NCI-H2081 treated with DMSO at 0.1 percent for 48 hours (cell line): Measurements from ENCODE around the gene ELANE.
"Not testable (repeated sequence)": the region's sequence is repeated elsewhere in the genome, so short reads cannot be mapped to it uniquely, and the experiment has no call there.

Experiments
- DNase-seq: peaks from one replicate; lab custom pipeline; 2025; lab: John Stamatoyannopoulos, UW

ELANE gene

GRCh38 chr19:814152-815078, 37.7 kb upstream of the ELANE start:
- no peak for DNase-seq

GRCh38 chr19:815079-815774, 36.9 kb upstream of the ELANE start:
- no peak for DNase-seq

- DNase-seq, result no peak
Observed at GRCh38 chr19:815775-816499, 36.2 kb upstream of the ELANE start.

- DNase-seq, result no peak
Observed at GRCh38 chr19:816500-816857, 35.6 kb upstream of the ELANE start.

- DNase-seq, result not testable (repeated sequence)
Observed at GRCh38 chr19:820212-820611, 31.9 kb upstream of the ELANE start.

- DNase-seq, result no peak
Observed at GRCh38 chr19:821231-821824, 30.8 kb upstream of the ELANE start.

GRCh38 chr19:821825-822503, 30.1 kb upstream of the ELANE start, which contains the start of gene PLPPR3:
Gene PLPPR3 (minus strand): TSS chr19:821955. CDS start chr19:821559, 396 bp downstream.
- no peak for DNase-seq

GRCh38 chr19:823565-824121, 28.5 kb upstream of the ELANE start:
- no peak for DNase-seq

- no peak for DNase-seq
Observed at GRCh38 chr19:824885-825284, 27.2 kb upstream of the ELANE start.

GRCh38 chr19:825897-826644, 26.0 kb upstream of the ELANE start:
- no peak for DNase-seq

GRCh38 chr19:827314-827709, 24.8 kb upstream of the ELANE start:
- DNase-seq, result no peak

- DNase-seq, result no peak
Observed at GRCh38 chr19:827710-828321, 24.3 kb upstream of the ELANE start, which contains the start of gene AZU1. Gene AZU1 (plus strand): TSS chr19:827837. CDS start chr19:827847, 10 bp downstream.

GRCh38 chr19:829129-829758, 22.9 kb upstream of the ELANE start:
- DNase-seq, result no peak

GRCh38 chr19:831407-832369, 20.4 kb upstream of the ELANE start:
- DNase-seq, result no peak

- no peak for DNase-seq
Observed at GRCh38 chr19:834216-834615, 17.9 kb upstream of the ELANE start.

GRCh38 chr19:835210-835810, 16.8 kb upstream of the ELANE start:
- no peak for DNase-seq

GRCh38 chr19:840519-841206, 11.4 kb upstream of the ELANE start, which contains the start of gene PRTN3:
Gene PRTN3 (plus strand): TSS chr19:840999. CDS start chr19:841009, 10 bp downstream.
- no peak for DNase-seq
